GM19397 (cell line): ENCODE results near the gene MRPS15.
"Not testable (repeated sequence)": the region's sequence is repeated elsewhere in the genome, so short reads cannot be mapped to it uniquely, and the experiment has no call there.

Experiments
- ATAC-seq: cut with Tn5 transposase; IDR thresholded peaks from one replicate; pipeline ENCODE4 v1.9.1; 2021; ENCODE audit warnings: mild to moderate bottlenecking, moderate library complexity; ENCODE audit not compliant: unreplicated experiment

MRPS15 gene

DNA sequence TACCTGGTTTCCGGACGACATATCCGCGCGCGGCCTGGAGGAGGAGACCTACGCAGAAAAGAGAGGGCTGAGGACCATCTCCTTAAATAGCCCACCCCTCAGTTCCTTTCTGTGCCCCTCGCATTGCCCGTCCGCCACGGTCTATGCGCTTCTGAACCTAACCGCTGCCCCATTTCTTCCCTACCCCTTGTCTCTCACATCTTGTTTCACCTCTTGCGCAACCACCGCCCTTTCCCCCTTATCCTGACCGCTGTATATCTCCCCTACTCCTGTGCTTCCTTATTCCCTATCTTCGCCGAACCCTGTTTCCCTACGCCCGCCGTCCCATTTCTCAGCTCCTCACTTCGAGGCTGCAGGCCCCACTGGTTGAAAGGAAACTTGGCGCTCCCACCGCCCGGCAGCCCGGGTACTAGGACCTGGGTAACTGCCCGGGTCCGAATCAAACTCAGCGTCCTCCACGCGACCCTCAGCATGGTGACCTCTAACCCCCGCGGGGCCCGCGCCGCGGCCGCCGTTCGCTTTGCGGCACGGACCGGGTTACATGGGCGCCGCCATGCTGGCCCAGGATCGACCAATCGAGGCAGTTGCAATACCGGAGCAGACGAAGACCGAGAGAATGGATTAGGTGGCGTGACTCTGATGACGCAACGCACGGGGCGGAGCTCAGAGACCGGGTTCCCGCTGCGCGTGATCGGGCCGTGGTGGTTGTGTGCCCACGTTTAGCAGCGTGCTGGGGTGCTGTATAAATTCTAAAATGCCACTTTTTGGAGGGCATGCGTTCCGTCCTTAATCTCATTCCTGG is at the start of gene MRPS15:
TSS of gene MRPS15 (minus strand) at position 582 of the 802 bp plus-strand sequence. CDS start at position 473, 109 bp downstream.
- ATAC-seq, result peak; percentile 95

DNA sequence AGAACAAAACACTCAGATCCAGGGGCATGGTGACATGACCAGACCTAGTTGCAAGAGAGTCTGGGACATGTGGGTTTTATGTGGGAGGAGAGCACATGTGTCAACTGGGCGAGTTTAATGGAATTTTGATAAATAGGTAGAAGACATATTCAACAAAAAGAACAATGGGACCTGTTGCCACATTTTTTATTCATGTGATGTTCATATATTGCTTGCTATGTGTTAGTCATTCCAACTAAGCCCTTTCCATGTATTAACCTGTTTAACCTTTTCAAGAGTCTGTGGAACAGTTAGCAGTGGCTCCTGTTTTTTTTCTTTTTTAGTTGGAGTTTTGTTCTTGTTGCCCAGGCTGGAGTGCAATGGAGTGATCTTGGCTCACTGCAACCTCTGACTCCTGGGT is 48.7 kb upstream of the MRPS15 start:
- no peak for ATAC-seq

DNA sequence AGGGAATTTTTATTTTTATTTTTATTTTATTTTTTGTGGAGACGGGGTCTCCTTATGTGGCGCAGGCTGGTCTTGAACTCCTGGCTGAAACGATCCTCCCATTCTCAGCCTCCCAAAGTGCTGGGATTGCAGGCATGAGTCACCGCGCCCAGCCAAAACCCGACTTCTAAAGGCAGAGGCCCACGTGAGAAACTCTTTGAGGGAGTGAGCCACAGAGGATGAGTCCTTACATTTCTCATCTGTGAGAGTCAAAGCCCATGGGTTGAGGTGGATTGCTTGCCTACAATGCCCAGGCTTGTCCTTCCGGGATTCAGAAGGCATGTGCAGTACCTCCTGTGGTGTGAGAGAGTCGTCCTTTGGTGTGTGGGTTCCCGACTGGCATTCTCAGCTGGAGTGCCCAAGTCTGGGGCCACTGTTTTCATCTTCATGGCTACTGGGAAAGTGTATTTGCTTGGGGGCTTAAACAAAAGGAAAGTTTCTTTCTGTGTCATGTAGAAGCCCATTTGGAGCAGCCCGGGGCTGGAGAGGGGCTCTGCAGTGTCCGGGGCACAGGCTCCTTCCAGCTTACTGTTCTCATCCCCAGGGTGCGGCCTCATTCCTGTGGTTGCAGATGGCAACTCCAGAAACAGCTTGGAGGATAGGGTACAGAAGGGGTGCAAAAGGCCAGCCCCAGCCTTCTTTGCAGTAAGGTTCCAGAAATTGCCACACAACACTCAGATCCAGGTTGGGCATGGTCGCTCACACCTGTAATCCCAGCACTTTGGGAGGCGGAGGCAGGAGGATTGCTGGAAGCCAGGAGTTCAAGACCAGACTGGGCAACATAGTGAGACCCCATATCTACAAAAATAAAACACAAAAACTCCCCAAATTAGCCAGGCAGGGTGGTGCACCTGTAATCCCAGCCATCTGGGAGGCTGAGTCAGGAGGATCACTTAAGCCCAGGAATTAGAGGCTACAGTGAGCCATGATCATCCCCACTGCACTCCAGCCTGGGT is 47.9 kb upstream of the MRPS15 start:
- ATAC-seq, result no peak

DNA sequence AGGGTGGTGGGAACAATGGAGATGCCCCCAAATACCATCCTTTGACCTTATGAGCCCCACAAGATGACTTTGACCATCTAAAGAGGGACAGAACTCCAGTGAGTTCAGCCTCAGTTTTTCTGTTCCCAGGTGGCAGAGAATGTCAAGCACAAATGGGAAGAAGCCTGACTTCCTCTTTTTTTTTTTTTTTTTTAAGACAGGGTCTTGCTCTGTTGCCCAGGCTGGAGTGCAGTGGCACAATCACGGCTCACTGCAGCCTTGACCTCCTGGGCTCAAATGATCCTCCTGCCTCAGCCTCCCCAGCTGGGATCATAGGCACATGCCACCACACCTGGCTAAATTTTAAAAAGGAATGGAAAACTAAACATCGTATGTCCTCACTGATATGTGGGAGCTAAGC is 47.0 kb upstream of the MRPS15 start:
- not testable (repeated sequence) for ATAC-seq

DNA sequence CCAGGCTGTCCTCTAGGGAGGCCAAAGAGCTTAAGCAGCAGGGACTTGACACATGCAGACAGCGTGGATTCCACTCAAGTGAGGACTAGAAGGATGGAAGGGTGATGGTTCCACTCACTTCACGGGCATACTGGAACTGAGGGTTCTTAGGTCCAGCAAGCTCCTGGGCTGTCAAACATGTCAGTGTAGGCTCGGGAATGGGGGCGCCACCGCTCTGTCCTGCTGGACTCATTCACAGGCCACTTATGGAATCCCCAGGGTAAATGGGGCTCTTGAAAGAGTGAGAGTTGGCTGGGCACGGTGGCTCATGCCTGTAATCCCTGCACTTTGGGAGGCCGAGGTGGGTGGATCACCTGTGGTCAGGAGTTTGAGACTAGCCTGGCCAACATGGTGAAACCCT is 46.2 kb upstream of the MRPS15 start:
- no peak for ATAC-seq

DNA sequence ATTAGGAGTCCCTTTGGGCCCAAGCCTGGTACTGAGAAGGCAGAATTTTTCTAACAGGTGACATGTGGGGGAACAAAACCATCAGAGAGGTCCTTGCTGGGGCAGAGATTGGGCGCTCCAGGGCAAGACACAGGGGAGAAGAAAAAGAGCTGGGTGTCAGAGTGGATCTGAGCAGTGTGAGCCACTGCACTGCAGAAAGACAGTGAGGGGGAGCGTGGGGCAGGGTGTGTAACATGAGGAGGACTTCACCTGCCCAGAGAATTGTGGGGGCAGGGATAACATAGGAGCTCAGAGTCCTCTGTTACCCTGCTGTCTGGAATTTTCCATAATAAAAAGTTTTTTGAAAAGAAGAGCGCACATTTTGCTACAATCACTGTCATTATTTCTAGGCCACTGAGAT is 44.1 kb upstream of the MRPS15 start:
- no peak for ATAC-seq

DNA sequence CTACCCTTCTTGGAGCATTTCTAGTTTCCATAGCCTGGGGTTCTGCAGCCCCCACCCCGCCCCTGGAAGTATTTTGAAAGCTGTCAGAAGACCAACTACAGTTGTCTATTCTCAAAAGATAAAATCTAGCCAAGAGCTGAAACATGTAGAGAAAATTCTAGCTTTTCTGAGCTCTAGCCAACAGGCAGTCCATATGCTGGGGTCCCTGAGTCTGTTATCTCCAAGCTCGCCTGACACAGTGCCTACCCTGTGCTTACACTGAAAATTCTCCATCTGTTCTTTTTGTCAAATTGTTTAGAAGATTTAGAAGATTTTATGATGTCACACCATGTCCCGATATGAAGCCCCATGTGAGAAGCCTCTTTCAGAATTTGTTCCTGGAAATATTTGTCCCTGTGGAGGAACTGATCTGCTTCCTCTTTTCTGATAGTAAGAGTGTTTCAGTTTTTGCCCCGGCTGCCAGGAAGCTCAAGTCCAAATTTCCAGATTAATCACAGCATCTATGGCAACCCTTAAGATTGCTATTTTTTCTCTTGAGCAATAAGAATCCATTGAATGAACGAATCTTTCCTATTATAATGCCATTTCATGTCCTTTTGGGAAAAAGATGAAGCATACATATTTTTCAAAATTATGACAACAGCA is 42.2 kb upstream of the MRPS15 start:
- no peak for ATAC-seq

DNA sequence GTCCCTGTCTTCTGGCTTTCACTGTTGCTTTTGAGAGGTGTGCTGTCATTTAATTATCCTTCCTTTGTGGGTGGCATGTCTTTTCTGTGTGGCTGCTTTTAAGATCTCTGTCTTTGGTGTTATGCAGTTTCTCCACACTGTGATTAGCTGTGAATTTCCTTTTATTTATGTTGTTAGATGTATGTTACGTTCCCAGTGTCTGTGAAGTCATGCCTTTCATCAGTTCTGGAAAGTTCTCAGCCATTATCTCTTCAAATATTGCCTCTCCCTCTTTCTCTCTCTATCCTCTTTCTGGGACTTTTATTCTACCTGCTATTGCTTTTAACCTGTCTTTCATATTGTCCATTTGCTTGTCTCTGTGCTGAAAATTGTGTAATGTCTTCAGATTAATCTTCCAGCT is 39.5 kb upstream of the MRPS15 start:
- no peak for ATAC-seq

DNA sequence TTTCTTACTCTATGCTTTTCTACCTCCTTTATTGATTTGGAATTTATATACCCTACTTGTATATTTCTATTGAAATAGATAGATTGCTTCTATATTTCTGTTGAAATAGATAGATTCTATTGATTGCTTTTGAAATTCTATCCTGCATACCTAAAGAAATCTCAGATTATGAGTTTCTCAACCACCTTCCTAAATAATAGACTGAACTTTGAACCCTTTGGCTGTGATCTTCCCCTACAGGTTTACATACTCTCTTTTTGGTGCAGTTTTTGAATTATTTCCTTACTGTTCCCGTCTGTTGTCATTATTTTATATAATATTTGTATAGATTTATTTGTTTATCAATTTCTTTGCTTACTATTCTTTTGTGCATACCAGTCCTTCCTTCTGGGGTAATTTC is 39.0 kb upstream of the MRPS15 start:
- ATAC-seq, result no peak

DNA sequence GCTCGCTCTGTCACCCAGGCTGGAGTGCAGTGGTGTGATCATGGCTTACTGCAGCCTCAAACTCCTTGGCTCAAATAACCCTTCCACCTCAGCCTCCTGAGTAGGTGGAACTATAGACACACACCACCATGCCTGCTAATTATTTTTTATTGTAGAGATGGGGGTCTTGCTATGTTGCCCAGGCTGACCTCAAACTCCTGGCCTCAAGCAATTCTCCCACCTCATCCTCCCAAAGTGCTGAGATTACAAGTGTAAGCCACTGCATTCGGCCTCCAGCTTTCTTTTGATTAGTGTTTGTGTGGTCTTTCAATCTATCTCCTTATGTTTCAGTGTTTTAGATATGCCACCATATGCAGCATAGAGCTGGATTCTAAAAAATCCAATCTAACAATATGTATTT is 38.4 kb upstream of the MRPS15 start:
- ATAC-seq, result no peak

DNA sequence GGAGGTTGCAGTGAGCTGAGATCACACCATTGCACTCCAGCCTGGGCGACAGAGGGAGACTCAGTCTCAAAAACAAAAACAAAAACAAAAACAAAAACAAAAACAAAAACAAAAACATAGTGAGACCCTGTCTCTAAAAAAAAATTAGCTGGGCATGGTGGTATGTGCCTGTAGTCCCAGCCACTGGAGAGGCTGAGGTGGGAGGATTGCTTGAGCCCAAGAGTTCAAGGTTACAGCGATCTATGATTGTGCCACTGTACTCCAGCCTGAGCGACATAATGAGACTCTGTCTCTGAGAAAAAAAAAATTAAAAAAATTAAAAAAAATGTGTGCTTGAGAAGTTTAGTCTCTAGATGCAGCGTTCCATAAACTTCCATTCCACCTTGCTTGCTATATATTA is 37.7 kb upstream of the MRPS15 start:
- ATAC-seq, result not testable (repeated sequence)

DNA sequence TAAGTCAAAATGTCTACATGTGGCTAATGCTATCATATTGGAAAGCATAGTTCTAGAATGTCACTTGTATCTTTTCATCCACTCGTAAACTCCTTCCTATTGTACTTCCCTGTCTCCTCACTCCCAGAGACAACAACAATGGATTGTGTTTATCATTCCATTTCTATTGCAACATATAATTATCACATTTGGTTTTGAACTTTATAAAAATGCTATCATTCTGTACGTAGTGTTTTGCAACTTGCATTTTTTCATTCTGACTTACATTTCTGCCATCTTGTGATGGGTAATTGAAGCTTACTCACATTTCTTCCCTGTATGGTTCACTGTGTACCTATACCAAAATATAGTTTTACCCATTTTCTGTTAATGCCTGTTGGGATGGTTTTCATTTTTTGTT is 33.0 kb upstream of the MRPS15 start:
- ATAC-seq, result no peak

DNA sequence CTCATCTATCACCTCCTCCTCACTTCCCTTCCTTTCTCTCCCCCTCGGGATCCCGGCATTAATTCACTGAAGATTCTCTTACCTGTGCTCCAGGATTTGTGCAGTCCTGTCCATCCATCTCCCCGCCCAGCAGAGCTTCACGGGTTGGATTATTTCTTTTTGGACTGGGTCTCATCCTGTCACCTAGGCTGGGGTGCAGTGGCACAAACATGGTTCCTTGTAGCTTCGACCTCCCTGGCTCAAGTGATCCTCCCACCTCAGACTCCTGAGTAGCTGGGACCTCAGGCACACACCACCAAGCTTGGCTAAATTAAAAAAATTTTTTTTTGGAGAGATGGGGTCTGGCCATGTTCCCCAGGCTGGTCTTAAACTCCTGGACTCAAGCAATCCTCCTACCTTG is 30.8 kb upstream of the MRPS15 start:
- no peak for ATAC-seq

DNA sequence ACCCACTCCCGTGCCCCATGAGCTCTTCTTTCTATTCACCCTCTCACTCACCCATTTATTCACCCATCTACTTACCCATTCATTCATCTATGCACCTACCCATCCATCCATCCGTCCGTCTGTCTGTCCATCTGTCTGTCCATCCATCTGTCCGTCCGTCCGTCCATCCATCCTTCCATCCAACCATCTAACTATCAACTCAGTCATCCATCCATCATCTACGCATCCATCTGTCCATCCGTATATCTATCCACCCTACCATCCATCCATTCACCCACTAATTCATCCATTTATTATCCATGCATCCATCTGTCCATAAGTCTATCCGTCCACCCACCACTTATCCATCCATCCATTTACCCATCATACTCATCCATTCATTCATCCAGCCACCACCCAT is 29.3 kb upstream of the MRPS15 start:
- ATAC-seq, result no peak

DNA sequence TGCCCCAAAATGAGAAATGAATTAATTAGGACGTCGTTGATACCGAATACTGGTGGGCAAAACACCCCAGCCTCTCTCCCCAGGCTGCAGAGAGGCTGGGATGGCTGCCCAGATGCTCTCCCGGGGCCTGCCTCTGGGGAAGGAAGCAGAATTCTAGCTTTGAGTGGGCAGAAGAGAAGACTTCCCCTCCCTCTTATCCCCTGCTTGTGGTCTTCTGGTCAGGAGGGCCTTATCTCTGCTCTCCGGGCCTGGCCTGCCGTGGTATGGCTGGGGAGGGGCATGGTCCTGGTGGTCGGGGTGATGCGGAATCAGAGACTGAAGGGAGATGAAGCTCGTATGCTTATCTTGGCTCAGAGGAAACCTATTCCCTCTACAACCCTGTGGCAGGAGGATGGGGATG is 28.3 kb upstream of the MRPS15 start:
- ATAC-seq, result no peak

DNA sequence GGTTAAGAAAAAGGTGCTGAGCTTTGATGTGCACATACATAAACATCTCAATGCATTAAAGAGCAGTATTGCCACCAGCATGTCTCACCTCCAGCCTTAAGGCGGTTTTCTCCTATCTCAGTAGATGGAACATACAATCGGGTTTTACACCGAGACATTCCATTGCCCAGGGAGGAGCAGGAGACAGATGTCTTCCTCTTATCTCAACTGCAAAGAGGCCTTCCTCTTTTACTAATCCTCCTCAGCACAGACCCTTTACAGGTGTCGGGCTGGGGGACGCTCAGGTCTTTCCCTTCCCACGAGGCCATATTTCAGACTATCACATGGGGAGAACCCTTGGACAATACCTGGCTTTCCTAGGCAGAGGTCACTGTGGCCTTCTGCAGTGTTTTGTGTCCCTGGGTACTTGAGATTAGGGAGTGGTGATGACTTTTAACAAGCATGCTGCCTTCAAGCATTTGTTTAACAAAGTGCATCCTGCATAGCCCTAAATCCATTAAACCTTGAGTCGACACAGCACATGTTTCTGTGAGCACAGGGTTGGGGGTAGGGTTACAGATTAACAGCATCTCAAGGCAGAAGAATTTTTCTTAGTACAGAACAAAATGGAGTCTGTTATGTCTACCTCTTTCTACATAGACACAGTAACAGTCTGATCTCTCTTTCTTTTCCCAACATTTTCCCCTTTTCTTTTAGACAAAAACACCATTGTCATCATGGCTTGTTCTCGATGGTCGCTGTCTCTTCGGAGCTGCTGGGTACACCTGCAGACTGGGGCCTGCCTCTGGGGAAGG is 25.3 kb upstream of the MRPS15 start:
- ATAC-seq, result not testable (repeated sequence)

DNA sequence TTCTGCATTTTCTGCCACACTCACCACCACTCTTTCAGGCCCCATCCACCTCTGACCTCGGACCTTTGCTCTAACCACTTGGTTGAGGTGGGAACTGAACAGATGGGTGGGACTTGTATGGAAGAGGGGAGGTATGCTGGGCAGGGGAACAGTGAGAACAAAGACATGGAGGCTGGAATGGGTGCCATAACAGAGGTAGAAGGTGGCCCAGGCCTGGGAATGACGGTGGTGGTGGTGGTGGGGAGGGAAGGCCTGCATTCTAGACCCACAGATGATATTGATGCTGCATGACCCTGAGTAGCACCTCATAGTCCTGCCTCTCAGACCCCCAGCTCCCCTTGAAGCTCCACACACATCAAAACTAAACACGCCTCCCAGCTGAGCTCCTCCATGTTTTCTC is 23.7 kb upstream of the MRPS15 start:
- ATAC-seq, result no peak

DNA sequence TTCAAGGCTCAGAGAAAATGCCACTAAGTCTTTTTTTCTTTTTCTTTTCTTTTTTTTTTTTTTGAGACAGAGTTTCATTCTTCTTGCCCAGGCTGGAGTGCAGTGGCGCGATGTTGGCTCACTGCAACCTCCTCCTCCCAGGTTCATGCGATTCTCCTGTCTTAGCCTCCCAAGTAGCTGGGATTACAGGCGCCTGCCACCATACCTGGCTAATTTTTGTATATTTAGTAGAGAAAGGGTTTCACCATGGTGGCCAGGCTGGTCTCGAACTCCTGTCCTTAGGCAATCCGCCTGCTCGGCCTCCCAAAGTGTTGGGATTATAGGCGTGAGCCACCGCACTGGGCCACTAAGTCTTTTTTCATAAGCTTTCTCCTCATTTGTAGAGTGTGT is 23.1 kb upstream of the MRPS15 start:
- ATAC-seq, result not testable (repeated sequence)

DNA sequence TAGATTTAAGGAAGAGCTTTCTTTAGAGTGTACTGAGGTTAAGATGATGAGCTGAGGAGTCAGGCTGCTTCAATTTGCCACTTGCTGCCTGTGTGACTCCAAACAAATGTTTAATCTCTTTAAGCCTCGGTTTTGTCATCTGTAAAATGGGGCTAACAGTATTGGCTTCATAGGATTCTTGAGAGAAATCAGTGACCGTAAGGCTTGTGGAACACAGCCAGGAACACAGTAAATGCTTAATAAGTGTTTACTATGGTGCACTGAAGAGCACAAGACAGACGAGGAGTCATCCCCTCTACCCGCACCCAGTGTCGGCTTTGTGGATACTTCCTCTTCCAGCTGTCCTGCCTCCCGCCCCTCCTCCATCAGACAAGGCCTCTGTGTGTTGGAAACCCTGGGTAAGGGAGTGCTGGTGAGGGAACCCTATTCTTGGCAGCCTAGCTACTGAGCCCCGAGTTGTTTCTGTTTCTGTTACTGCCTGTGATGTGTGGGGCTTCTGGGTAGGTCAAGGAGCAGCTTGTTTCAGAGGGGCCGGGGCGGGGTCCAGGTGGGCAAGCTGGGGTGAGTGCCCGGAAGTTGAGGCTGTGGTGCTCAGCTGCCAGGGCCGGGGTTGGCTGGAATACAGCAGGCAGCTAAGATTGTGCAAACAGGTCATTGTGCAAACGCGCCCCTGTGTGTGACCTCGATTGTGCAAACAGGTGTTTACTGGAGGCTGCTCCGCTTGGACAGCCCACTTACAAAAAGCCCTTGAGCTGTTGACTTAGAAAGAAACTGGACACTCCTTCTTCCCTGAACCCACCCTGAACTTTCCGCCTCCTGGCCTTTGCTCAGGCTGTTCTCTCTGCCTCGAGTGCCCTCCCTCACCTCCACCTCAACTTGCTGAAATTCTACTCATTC is 22.5 kb upstream of the MRPS15 start:
- no peak for ATAC-seq

DNA sequence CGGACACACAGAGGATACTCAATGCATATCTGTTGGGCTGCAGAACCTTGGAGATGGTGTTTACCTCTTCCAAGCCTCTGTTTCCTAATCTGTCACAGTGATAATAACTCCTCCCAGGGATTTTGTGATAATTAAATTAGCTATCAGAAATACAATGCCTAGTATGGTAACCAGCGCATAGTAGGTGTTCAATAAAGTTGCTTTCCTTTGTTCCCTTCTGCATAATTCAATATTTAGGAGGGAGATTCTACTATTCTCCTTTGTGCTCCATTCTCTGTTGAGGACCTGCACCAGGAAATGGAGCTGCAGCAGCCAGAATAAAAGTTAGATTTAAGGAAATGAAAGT is 21.9 kb upstream of the MRPS15 start:
- no peak for ATAC-seq
